ENCODE data around the gene NLRP13.

Gene NLRP13

GRCh38 chr19:55901369-55902079, 30.6 kb downstream of the NLRP13 start:
- no peak for DNase-seq

GRCh38 chr19:55898911-55899310, 33.2 kb downstream of the NLRP13 start:
- no peak for DNase-seq

GRCh38 chr19:55882626-55883025, 49.5 kb downstream of the NLRP13 start:
- DNase-seq, result no peak

GRCh38 chr19:55877211-55877610, 54.9 kb downstream of the NLRP13 start:
- no peak for DNase-seq

- DNase-seq, result no peak
These were observed 61.4 kb downstream of the NLRP13 start for GRCh38 chr19:55870736-55871135.

- no peak for DNase-seq
These were observed 65.0 kb downstream of the NLRP13 start for GRCh38 chr19:55867101-55867500.

GRCh38 chr19:55866521-55866920, 65.6 kb downstream of the NLRP13 start:
- DNase-seq, result no peak

- DNase-seq, result no peak
These were observed 73.2 kb downstream of the NLRP13 start for GRCh38 chr19:55858969-55859368.

GRCh38 chr19:55858401-55858800, 73.7 kb downstream of the NLRP13 start:
- DNase-seq, result no peak

GRCh38 chr19:55857974-55858373, 74.2 kb downstream of the NLRP13 start:
- DNase-seq, result no peak

GRCh38 chr19:55857149-55857548, 75.0 kb downstream of the NLRP13 start:
- no peak for DNase-seq

- no peak for DNase-seq
These were observed 77.0 kb downstream of the NLRP13 start for GRCh38 chr19:55855160-55855559.

All from stimulated activated CD4-positive, alpha-beta T cell treated with anti-CD3 and anti-CD28 coated beads, Interleukin-12 subunit alpha, Interleukin-12 subunit beta, amount 100 ng/mL, for 4 hours (primary cell).